ENCODE data around the gene P4HA1.

The P4HA1 gene

GRCh38 chr10:73079779-73080541 lies 16.7 kb downstream of the P4HA1 start:
- no peak overlapping the region for H3K4me3 ChIP-seq (ENCODE audit: low read depth, low read length)
- TF ChIP-seq CTCF (IDR thresholded peaks at IDR 0.05; ENCODE audit: borderline replicate concordance, insufficient read depth, low read depth, low read length): no peak

GRCh38 chr10:73076360-73077183 lies 20.1 kb downstream of the P4HA1 start:
- no peak for TF ChIP-seq CTCF (IDR thresholded peaks at IDR 0.05; ENCODE audit: borderline replicate concordance, insufficient read depth, low read depth, low read length)
- no peak overlapping the region for H3K4me3 ChIP-seq (ENCODE audit: low read depth, low read length)

GRCh38 chr10:73075829-73076228 lies 20.8 kb downstream of the P4HA1 start:
- no peak for TF ChIP-seq CTCF (IDR thresholded peaks at IDR 0.05; ENCODE audit: borderline replicate concordance, insufficient read depth, low read depth, low read length)
- no peak overlapping the region for H3K4me3 ChIP-seq (ENCODE audit: low read depth, low read length)

GRCh38 chr10:73073627-73074026 lies 23.0 kb downstream of the P4HA1 start:
- no peak for TF ChIP-seq CTCF (IDR thresholded peaks at IDR 0.05; ENCODE audit: borderline replicate concordance, insufficient read depth, low read depth, low read length)

GRCh38 chr10:73065441-73065840 lies 31.2 kb downstream of the P4HA1 start:
- H3K4me3 ChIP-seq (ENCODE audit: low read depth, low read length): no peak overlapping the region
- no peak for TF ChIP-seq CTCF (IDR thresholded peaks at IDR 0.05; ENCODE audit: borderline replicate concordance, insufficient read depth, low read depth, low read length)

More at GRCh38 chr10:73073627-73074026, 23.0 kb downstream of the P4HA1 start:
- no peak overlapping the region for H3K4me3 ChIP-seq (ENCODE audit: low read depth, low read length)

GRCh38 chr10:73061743-73062142 lies 34.9 kb downstream of the P4HA1 start:
- no peak overlapping the region for H3K4me3 ChIP-seq (ENCODE audit: low read depth, low read length)
- TF ChIP-seq CTCF (IDR thresholded peaks at IDR 0.05; ENCODE audit: borderline replicate concordance, insufficient read depth, low read depth, low read length): no peak
